ENCODE data around the gene GPX3.

GRCh38 chr5:151021746-151022145 is 1.4 kb downstream of the GPX3 start:
- no peak for TF ChIP-seq MIER1 (IDR thresholded peaks at IDR 0.05; ENCODE audit: low read depth)
- no peak for TF ChIP-seq MTF1 (CRISPR knock-in tag; IDR thresholded peaks at IDR 0.05; ENCODE audit: borderline replicate concordance)
- TF ChIP-seq MAZ (CRISPR knock-in tag; conservative IDR thresholded peaks at IDR 0.05 in 1 of 2, IDR thresholded peaks at IDR 0.05 in 1 of 2): no peak
- TF ChIP-seq ZBTB1 (CRISPR knock-in tag; IDR thresholded peaks at IDR 0.05; ENCODE audit: borderline replicate concordance, low read depth): no peak
- TF ChIP-seq ELF1 (tag; IDR thresholded peaks at IDR 0.05): no peak

Data from K562 (cell line).